Coronary artery (tissue), 2 donors: ENCODE results near the gene IFI27L2.
"Not testable (repeated sequence)": the region's sequence is repeated elsewhere in the genome, so short reads cannot be mapped to it uniquely, and the experiment has no call there.

Experiments
- DNase-seq: peaks from one replicate; pipeline ENCODE4 v3.0.0-alpha.2; 2017; ENCODE audit warnings: low spot score
- H3K27ac ChIP-seq, 2 donors: fragments of 200-600 bp; sonication (generic); one replicate each; pipeline ENCODE4 v1.5.1; 2016 to 2019
- H3K4me3 ChIP-seq: fragments of 200-600 bp; sonication (generic); 2 replicates; pipeline ENCODE4 v1.5.1; 2016; ENCODE audit warnings: mild to moderate bottlenecking, moderate library complexity
- CTCF ChIP-seq: fragments of 200-600 bp; sonication (generic); IDR thresholded peaks from one replicate; pipeline ENCODE4 v1.5.1; 2019; ENCODE audit warnings: antibody characterized with exemption

The IFI27L2 gene

GRCh38 chr14:94164685-94165431, 35.5 kb upstream of the IFI27L2 start:
- H3K27ac ChIP-seq: no peak overlapping the region
- no peak for TF ChIP-seq CTCF
- H3K4me3 ChIP-seq: no peak overlapping the region
- DNase-seq: no peak

- TF ChIP-seq CTCF: no peak
- no peak overlapping the region for H3K4me3 ChIP-seq
- no peak for DNase-seq
- no peak overlapping the region for H3K27ac ChIP-seq
Measured at GRCh38 chr14:94163796-94164195, 34.4 kb upstream of the IFI27L2 start.

DNA sequence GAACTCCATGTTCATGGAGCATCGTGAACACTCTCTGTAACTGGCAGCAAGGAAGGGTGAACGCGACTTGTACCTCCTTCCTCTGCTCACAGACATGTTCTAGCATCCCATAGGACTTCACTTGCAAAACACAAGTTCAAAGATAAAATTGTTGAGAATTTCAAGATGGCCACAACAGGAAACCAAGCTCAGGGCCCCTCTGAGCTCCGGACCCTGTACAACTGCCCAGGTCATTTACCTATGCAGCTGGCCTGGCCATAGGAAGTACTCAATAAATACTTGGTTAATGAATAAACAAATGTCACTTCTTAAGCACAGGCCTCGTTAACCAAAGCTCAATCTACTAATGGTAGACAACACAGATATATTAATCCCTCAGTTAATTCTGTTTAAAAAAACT, 33.1 kb upstream of the IFI27L2 start:
- no peak for TF ChIP-seq CTCF
- no peak overlapping the region for H3K27ac ChIP-seq
- no peak overlapping the region for H3K4me3 ChIP-seq
- DNase-seq: no peak

GRCh38 chr14:94161981-94162380, 32.6 kb upstream of the IFI27L2 start:
- Histone ChIP-seq H3K27ac (no peak overlapping the region), H3K4me3 (no peak overlapping the region)
- no peak for TF ChIP-seq CTCF
- no peak for DNase-seq

- H3K4me3 ChIP-seq: no peak overlapping the region
- TF ChIP-seq CTCF: no peak
- no peak for DNase-seq
- no peak overlapping the region for H3K27ac ChIP-seq
Measured at GRCh38 chr14:94161058-94161457, 31.7 kb upstream of the IFI27L2 start.

DNA sequence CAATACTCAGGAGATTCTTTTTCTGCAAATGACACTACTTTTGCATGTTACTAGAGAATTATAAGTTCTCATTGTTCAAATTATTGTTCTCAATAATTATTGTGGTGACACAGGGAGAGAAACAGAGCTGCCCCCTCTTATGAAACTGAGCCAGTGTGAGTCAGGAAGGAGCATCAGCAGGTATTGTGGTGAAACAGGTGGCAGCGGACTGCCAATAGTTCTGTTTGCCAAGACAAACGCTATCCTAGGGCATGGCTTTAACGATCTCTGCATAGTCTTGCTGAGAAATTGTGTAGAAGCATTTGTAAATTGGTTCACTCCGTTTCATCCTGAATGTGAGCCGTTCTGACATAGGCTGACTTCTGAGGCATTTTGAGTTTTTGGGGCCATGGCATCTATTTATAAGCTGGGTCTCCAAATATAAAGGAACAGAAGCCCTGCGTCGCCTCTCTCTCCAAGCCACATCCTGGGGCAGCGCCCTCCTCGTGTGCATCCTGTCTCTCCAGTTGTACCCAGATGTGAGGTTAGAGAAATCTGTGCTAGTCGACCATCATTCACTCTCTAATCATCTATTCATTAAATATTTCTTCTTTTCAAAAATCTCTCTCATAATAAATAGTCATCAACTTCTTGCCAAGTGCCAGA, 29.0 kb upstream of the IFI27L2 start:
- no peak for TF ChIP-seq CTCF
- Histone ChIP-seq H3K4me3 (no peak overlapping the region), H3K27ac (no peak overlapping the region)
- no peak for DNase-seq

- no peak overlapping the region for H3K4me3 ChIP-seq
- H3K27ac ChIP-seq: no peak overlapping the region
- no peak for DNase-seq
- no peak for TF ChIP-seq CTCF
Measured at GRCh38 chr14:94157197-94157596, 27.8 kb upstream of the IFI27L2 start.

DNA sequence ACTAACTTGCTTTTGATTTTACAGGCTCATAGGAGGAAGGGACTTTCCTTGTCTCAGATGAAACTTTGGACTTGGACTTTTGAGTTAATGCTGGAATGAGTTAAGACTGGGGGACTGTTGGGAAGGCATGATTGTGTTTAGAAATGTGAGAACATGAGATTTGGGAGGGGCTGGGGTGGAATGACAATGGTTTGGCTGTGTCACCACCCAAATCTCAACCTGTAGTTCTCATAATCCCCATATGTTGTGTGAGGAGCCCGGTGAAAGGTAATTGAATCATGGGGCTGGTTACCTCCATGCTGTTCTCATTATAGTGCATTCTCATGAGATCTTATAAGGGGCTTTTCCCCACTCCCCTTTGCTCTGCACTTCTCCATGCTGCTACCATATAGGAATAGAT, 26.7 kb upstream of the IFI27L2 start:
- not testable (repeated sequence) for H3K27ac ChIP-seq, H3K4me3 ChIP-seq, DNase-seq
